ENCODE measurements around the gene NPBWR2. TPM values are rescaled to one million over a fixed set of nuclear protein-coding genes. Genes with fewer than 3 reads are reported as not detected.

NPBWR2 gene
- total and polyA plus RNA-seq, 9 of the 15 experiments (the other 6 are each of a cell fraction or from before 2014, with no cell fraction given): not detected

- no peak for TF ChIP-seq GTF3C2 (IDR thresholded peaks at IDR 0.05; ENCODE audit: borderline replicate concordance, extremely low read depth, insufficient read length)
- TF ChIP-seq ZNF431 (CRISPR knock-in tag; IDR thresholded peaks at IDR 0.05): no peak
- TF ChIP-seq ZNF699 (CRISPR knock-in tag; IDR thresholded peaks at IDR 0.05; ENCODE audit: insufficient replicate concordance): no peak
- no peak for TF ChIP-seq TEAD2 (tag; IDR thresholded peaks at IDR 0.05)
- TF ChIP-seq HDAC2 (IDR thresholded peaks at IDR 0.05): no peak
- TF ChIP-seq SIX5 (IDR thresholded peaks at IDR 0.05; ENCODE audit: borderline replicate concordance in 1 of 2, insufficient read depth in 1 of 2, low read depth in 1 of 2, low read length in 2 of 2): no peak
- no peak for TF ChIP-seq CBFA2T2 (conservative IDR thresholded peaks at IDR 0.05)
- TF ChIP-seq ZNF217 (CRISPR knock-in tag; IDR thresholded peaks at IDR 0.05): no peak
- TF ChIP-seq HDAC3 (IDR thresholded peaks at IDR 0.05; ENCODE audit: borderline replicate concordance, partially characterized antibody): no peak
- no peak for TF ChIP-seq SRSF1 (IDR thresholded peaks at IDR 0.05; ENCODE audit: low read depth, low read length)
These were observed 11.9 kb upstream of the NPBWR2 start (continued) for GRCh38 chr20:64119301-64119680.
